GM12878 (cell line): Measurements from ENCODE around the gene DDX56. TPM values are rescaled to one million over a fixed set of nuclear protein-coding genes. Genes with fewer than 3 reads are reported as not detected.

ENCODE experiments used
- BACH1 ChIP-seq: fragments of 450-650 bp; IDR thresholded peaks from 2 replicates; pipeline ENCODE4 v1.6.1; 2017; ENCODE audit warnings: mild to moderate bottlenecking, borderline replicate concordance
- CBFB ChIP-seq: IDR thresholded peaks from 2 replicates; pipeline ENCODE4 v1.6.1; 2016; ENCODE audit warnings: antibody characterized with exemption, low read depth
- CUX1 ChIP-seq: IDR thresholded peaks from 2 replicates; pipeline ENCODE4 v1.6.1; 2012; ENCODE audit warnings: improper control_type of control experiment, low read depth, low read length; ENCODE audit not compliant: insufficient replicate concordance
- DPF2 ChIP-seq: fragments of 450-650 bp; IDR thresholded peaks from 2 replicates; pipeline ENCODE4 v1.6.1; 2017; ENCODE audit warnings: mild to moderate bottlenecking
- JUND ChIP-seq: IDR thresholded peaks from 2 replicates; pipeline ENCODE4 v1.6.1; 2012; ENCODE audit warnings: low read depth, mild to moderate bottlenecking, low read length, improper control_type of control experiment, moderate library complexity
- MXI1 ChIP-seq: fragments of 150-350 bp; IDR thresholded peaks from 2 replicates; pipeline ENCODE4 v1.6.1; 2011; ENCODE audit warnings: low read depth, mild to moderate bottlenecking, inconsistent platforms, low read length, improper control_type of control experiment
- MYB ChIP-seq: fragments of 150-350 bp; IDR thresholded peaks from 2 replicates; pipeline ENCODE4 v1.6.1; 2014; ENCODE audit warnings: mild to moderate bottlenecking, low read depth, low read length, borderline replicate concordance
- NBN ChIP-seq: fragments of 450-650 bp; IDR thresholded peaks from 2 replicates; pipeline ENCODE4 v1.6.1; 2016
- NKRF ChIP-seq: fragments of 450-650 bp; conservative IDR thresholded peaks from 2 replicates; pipeline ENCODE4 v1.6.1; 2017; ENCODE audit warnings: mild to moderate bottlenecking, moderate library complexity
- PAX5 ChIP-seq: IDR thresholded peaks from 2 replicates; pipeline ENCODE4 v1.6.1; 2011; ENCODE audit warnings: low read depth, low read length, borderline replicate concordance
- POLR2A ChIP-seq: IDR thresholded peaks from 2 replicates; pipeline ENCODE4 v1.6.1; 2011; ENCODE audit warnings: low read depth, mild to moderate bottlenecking, low read length
- POU2F2 ChIP-seq: IDR thresholded peaks from 3 replicates; pipeline ENCODE4 v1.6.1; 2011; ENCODE audit warnings: low read depth, mild to moderate bottlenecking, low read length, borderline replicate concordance
- SIN3A ChIP-seq: IDR thresholded peaks from 2 replicates; pipeline ENCODE4 v1.6.1; 2012; ENCODE audit warnings: low read depth, low read length, improper control_type of control experiment
- SMAD5 ChIP-seq: IDR thresholded peaks from 2 replicates; pipeline ENCODE4 v1.6.1; 2016; ENCODE audit warnings: antibody characterized with exemption, low read depth
- SRF ChIP-seq, 2 experiments: IDR thresholded peaks; 2 replicates each; pipeline ENCODE4 v1.6.1; 2011; ENCODE audit warnings: low read depth in 2 of 2, low read length in 2 of 2, mild to moderate bottlenecking in 1 of 2, moderate library complexity in 1 of 2
- STAT1 ChIP-seq: fragments of 450-650 bp; conservative IDR thresholded peaks from 2 replicates; pipeline ENCODE4 v1.6.1; 2014; ENCODE audit warnings: antibody characterized with exemption, mild to moderate bottlenecking
- TAF1 ChIP-seq: IDR thresholded peaks from 2 replicates; pipeline ENCODE4 v1.6.1; 2011; ENCODE audit warnings: mild to moderate bottlenecking, low read depth, low read length, borderline replicate concordance
- ZNF217 ChIP-seq: fragments of 450-650 bp; IDR thresholded peaks from 2 replicates; pipeline ENCODE4 v1.6.1; 2017; ENCODE audit warnings: antibody characterized with exemption, mild to moderate bottlenecking
- ZNF24 ChIP-seq: fragments of 450-650 bp; IDR thresholded peaks from 2 replicates; pipeline ENCODE4 v1.6.1; 2017; ENCODE audit warnings: antibody characterized with exemption, mild to moderate bottlenecking
- ZNF592 ChIP-seq: fragments of 450-650 bp; IDR thresholded peaks from 2 replicates; pipeline ENCODE4 v1.6.1; 2017; ENCODE audit warnings: mild to moderate bottlenecking, moderate library complexity
- polyA plus RNA-seq, 11 experiments: library from polyadenylated mRNA; depleted of rRNA in 4 of 11; unstranded in 6 of 11; stranded (reverse) in 5 of 11; fragments of >200 nt; fragmentation: Nextera tagmentation in 4 of 11; fragmentation: Illumina TruSeq in 1 of 11; extraction: Ambion mirVana in 4 of 11; extraction: Trizol in 1 of 11; gene quantifications; 1 replicate in 1 of 11; 2 replicates in 10 of 11; pipeline versions ENCODE4 v1.2.1 to v1.2.3, GENCODE V29; 2011 to 2016; ENCODE audit warnings: inconsistent platforms in 2 of 11, missing spikeins in 2 of 11, low read depth in 1 of 11
- total RNA-seq, 4 experiments: library from RNA; depleted of rRNA in 3 of 4; stranded (reverse); fragments of >200 nt in 3 of 4; fragmentation: Illumina TruSeq in 1 of 4; extraction: Trizol in 1 of 4; gene quantifications; 2 replicates each; pipeline versions ENCODE4 v1.2.1 to v1.2.3, GENCODE V29; 2013 to 2021

DDX56 gene
- total and polyA plus RNA-seq, 10 of the 15 experiments (the other 5 are each of a cell fraction or from before 2014, with no cell fraction given): 19.8 to 136 (median 81.3) TPM

DNA sequence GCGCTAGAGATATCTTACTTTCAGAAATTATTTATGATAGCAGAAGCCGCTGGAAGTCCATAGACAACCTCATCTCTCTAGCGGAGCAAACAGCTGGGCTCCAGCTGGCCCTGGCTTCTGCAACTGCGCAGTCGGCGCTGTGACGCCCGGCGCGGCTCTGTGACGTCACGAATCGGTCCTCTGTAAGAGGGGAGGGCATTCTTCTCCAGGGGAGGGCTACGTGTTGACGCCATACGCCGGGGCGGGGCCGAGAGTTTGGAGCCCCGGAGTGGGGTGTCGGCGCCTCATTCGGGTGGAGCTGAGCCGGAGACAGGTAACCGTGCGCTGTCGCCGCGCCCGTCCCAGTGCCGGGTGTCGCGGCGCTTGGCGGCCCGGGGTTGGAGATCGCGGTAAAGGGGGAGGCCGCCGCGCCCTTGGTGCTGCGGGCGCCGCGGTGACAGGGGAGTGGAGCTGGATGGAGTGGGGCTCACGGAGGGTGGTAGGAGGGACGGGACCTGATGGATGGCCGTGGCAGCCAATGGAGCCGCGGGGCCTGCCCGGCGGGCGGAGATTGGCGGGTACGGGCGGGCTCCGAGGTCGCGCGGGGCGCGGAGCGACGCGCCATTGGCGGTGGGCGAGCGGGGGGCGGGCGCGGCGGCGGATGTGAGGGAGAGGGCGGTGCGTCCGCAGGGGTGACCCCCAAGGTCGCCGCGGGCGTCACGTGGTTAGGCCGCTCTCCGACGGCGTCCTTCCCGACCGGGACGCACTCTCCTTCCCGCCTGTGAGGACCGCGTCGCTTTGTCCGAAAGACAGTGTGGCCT is 32.8 kb upstream of the DDX56 start, which contains the start of gene OGDH (continued):
- TF ChIP-seq CUX1 (peak; percentile 95), NBN (peak; percentile 100), POU2F2 (peak; percentile 68; the same call in 1 of the 3 replicates), SIN3A (peak; percentile 99), BACH1 (peak; percentile 85), SRF (IDR thresholded peaks at IDR 0.05; ENCODE audit: low read depth in 2 of 2, low read length in 2 of 2) (peak in 1 of 2 experiments; percentile 81; a peak in 2 of 4 replicates), ZNF24 (no peak), CBFB (peak; percentile 72), TAF1 (peak; percentile 74; the same call in 1 of the 2 replicates), STAT1 (peak; percentile 28), JUND (peak; percentile 26; the same call in 1 of the 2 replicates), PAX5 (0 out of 2 replicates have a peak, but pooled peaks have one; percentile 17), ZNF592 (0 out of 2 replicates have a peak, but pooled peaks have one; percentile 17), DPF2 (peak; percentile 100), ZNF217 (no peak), MYB (no peak), SMAD5 (peak; percentile 75), NKRF (peak; percentile 98), POLR2A (peak; percentile 95), MXI1 (peak; percentile 70)
